ENCODE data around the gene RIMS1. TPM values are rescaled to one million over a fixed set of nuclear protein-coding genes. Genes with fewer than 3 reads are reported as not detected.

Gene RIMS1
- total RNA-seq, 1 donor from 2014 or later = 5.2 TPM

GRCh38 chr6:72035966-72036365 lies 149.6 kb downstream of the RIMS1 start:
- Histone ChIP-seq H3K4me3 (no peak overlapping the region), H3K36me3 (no peaks in the 10 kb centered on the region), H3K27me3 (no peaks in the 10 kb centered on the region), H3K9me3 (no peaks in the 10 kb centered on the region), H3K27ac (no peak overlapping the region), H3K4me1 (no peaks in the 10 kb centered on the region)
- intact Hi-C loops (cut with DNase I) = no loop called here
- DNase-seq (ENCODE audit: extremely low spot score in 2 of 2) = no peak
- TF ChIP-seq POLR2AphosphoS5 (IDR thresholded peaks at IDR 0.05; ENCODE audit: insufficient read depth in 1 of 2, low read depth in 1 of 2) (no peak), POLR2A (IDR thresholded peaks at IDR 0.05) (no peak), CTCF (IDR thresholded peaks at IDR 0.05) (no peak)

GRCh38 chr6:72037006-72037405 lies 150.7 kb downstream of the RIMS1 start:
- Histone ChIP-seq H3K9me3 (no peaks in the 10 kb centered on the region), H3K4me1 (no peaks in the 10 kb centered on the region), H3K27ac (no peak overlapping the region), H3K4me3 (no peak overlapping the region), H3K36me3 (no peaks in the 10 kb centered on the region), H3K27me3 (no peaks in the 10 kb centered on the region)
- intact Hi-C loops (cut with DNase I) = no loop called here
- no peak for DNase-seq (ENCODE audit: extremely low spot score in 2 of 2)
- TF ChIP-seq CTCF (IDR thresholded peaks at IDR 0.05) (no peak), POLR2A (IDR thresholded peaks at IDR 0.05) (no peak), POLR2AphosphoS5 (IDR thresholded peaks at IDR 0.05; ENCODE audit: insufficient read depth in 1 of 2, low read depth in 1 of 2) (no peak)

GRCh38 chr6:72040111-72040510 lies 153.8 kb downstream of the RIMS1 start:
- DNase-seq (ENCODE audit: extremely low spot score in 2 of 2) = no peak
- H3K4me3 ChIP-seq = no peak overlapping the region
- TF ChIP-seq CTCF (IDR thresholded peaks at IDR 0.05) (no peak), POLR2A (IDR thresholded peaks at IDR 0.05) (no peak), POLR2AphosphoS5 (IDR thresholded peaks at IDR 0.05; ENCODE audit: insufficient read depth in 1 of 2, low read depth in 1 of 2) (no peak)
- intact Hi-C loops (cut with DNase I) = no loop called here
- H3K9me3 ChIP-seq = no peaks in the 10 kb centered on the region
- no peak overlapping the region for H3K27ac ChIP-seq
- no peaks in the 10 kb centered on the region for H3K4me1 ChIP-seq
- no peaks in the 10 kb centered on the region for H3K27me3 ChIP-seq
- no peaks in the 10 kb centered on the region for H3K36me3 ChIP-seq

- no peak for DNase-seq (ENCODE audit: extremely low spot score in 2 of 2)
- intact Hi-C loops (cut with DNase I) = no loop called here
- Histone ChIP-seq H3K27ac (no peak overlapping the region), H3K4me1 (no peaks in the 10 kb centered on the region), H3K27me3 (no peaks in the 10 kb centered on the region), H3K4me3 (no peak overlapping the region), H3K9me3 (no peaks in the 10 kb centered on the region), H3K36me3 (no peaks in the 10 kb centered on the region)
- TF ChIP-seq POLR2AphosphoS5 (IDR thresholded peaks at IDR 0.05; ENCODE audit: insufficient read depth in 1 of 2, low read depth in 1 of 2) (no peak), CTCF (IDR thresholded peaks at IDR 0.05) (no peak), POLR2A (IDR thresholded peaks at IDR 0.05) (no peak)
These were observed 155.7 kb downstream of the RIMS1 start for GRCh38 chr6:72042088-72042487.

GRCh38 chr6:72048080-72048479 lies 161.7 kb downstream of the RIMS1 start:
- no peaks in the 10 kb centered on the region for H3K4me1 ChIP-seq
- H3K27me3 ChIP-seq = no peaks in the 10 kb centered on the region
- H3K36me3 ChIP-seq = no peaks in the 10 kb centered on the region
- no peak overlapping the region for H3K27ac ChIP-seq
- no peak overlapping the region for H3K4me3 ChIP-seq
- H3K9me3 ChIP-seq = no peaks in the 10 kb centered on the region
- no peak for DNase-seq (ENCODE audit: extremely low spot score in 2 of 2)
- no peak for TF ChIP-seq POLR2A (IDR thresholded peaks at IDR 0.05)
- no peak for TF ChIP-seq POLR2AphosphoS5 (IDR thresholded peaks at IDR 0.05; ENCODE audit: insufficient read depth in 1 of 2, low read depth in 1 of 2)
- TF ChIP-seq CTCF (IDR thresholded peaks at IDR 0.05) = no peak
- intact Hi-C loops (cut with DNase I) = no loop called here
